Lung microvascular endothelial cell (primary cell): ENCODE measurements around the gene CARS1. TPM values are rescaled to one million over a fixed set of nuclear protein-coding genes. Genes with fewer than 3 reads are reported as not detected.
A peak's percentile ranks its signal among the peaks of the same experiment; 100 is the strongest.

Source experiments
- DNase-seq, 2 donors: peaks; one replicate each; pipeline versions ENCODE4 v3.0.0 to v3.0.0-alpha.2; 2010; ENCODE audit warnings: low read depth in 2 of 2
- total RNA-seq: library from RNA; depleted of rRNA; stranded (reverse); fragments of >200 nt; gene quantifications from 2 replicates; pipeline ENCODE4 v1.2.1, GENCODE V29; 2014

CARS1 gene
- total RNA-seq, result 27.7 and 42.1 TPM in 2 replicates

- peak; percentile 88 to 93 for DNase-seq
Observed at GRCh38 chr11:3057069-3057963, at the start of gene CARS1. TSS of gene CARS1 (minus strand) at chr11:3057423. CDS start at chr11:3057367, 56 bp downstream.

DNA sequence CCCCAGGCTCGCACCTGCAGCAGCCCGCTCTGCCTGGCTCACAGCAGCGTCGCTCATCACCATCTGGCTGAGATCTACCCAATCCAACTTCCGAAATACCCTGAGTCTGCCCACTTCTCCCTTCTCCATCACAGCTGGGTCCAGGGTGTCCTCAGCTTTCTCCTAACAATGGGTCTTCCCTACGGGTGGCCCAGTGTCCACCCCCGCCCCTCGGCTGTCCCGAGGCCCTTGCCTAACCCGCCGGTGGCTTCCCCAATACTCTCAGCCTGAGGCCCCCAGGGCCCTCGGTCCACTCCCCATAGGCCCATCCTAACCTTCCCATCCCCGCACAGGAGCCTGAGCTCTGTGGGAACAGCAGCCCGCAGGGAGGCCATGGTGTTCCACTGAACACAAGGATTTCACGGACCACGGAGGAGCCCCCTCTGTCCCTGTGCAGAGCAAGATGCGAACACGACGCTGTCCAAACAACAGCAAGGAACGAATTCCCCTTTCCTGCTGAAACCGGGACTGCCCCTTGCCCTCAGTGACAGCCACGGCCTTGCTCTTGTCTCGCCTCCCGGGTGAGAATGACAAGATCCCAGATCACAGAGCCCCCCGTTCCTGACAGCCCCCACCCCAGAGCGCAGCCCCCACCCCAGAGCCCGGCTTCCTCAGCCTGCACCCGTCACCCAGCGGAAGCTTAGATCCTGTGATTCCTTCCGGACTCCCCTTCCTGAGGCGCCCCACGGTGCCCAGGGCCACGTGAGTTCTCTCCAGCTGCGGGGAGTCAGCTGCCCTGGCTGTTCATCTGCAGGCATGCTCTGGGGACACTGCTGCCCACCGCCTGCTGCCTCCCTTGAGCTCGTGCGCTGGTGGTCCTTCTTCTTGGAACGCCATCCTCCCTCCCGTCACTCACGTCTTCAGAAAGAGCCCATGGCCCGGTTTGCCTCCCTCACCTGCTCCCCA lies 48.8 kb upstream of the CARS1 start:
- DNase-seq, result no peak

DNA sequence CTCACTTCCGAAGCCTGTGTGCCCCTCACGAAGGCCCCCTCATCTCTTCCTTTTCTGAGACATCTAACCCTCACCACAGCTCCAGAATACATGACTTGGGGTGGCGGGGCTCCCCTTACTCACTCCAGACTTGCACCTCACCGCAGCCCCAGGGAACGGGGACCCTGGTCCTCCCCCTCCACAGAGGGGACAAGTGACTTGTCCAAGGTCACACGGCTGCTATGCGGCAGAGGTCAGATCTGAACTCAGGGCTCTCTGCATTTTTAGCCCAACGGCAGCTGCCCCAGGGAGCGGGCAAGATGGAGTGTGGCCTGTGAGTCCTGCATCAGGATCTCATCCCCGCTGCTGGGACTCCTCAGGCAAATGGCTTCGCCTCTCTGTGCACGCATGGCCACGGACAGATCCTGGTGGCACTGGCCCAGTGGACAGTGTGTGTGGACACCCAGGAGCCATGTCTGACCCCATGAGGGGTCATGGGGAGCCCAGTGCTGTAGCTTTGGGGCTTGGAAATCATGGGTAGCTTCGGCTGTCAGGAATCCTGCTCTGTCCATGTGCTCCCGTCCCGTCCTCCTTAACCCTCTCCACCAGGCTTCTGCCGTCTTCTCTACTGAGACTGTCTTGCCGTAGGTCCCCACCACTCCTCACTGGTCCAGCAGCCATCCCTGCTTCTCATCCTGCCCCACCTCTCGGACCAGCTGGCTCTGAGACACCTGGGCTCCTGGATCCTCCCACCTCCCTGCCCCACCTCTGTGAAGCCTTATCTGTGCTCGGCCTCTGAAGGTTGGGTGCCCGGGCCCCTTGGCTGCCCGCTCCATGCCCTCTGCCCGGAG lies 48.0 kb upstream of the CARS1 start:
- DNase-seq, result no peak

GRCh38 chr11:3104051-3104714 lies 47.0 kb upstream of the CARS1 start:
- no peak for DNase-seq

GRCh38 chr11:3103076-3103475 lies 45.9 kb upstream of the CARS1 start:
- no peak for DNase-seq

DNA sequence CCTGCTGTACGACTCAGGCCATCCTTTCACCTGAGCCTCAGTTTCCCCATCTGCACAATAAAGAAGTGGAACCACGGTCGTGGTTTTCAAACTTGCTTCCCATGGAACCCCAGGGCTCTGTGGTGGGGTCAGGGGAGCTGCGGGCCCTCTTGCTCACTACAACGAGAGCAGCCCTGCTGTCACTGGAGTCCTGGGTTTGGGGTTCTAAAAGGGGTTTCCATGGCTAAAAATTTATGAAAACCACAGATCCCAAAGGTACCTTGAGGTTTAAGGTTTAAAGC lies 45.4 kb upstream of the CARS1 start:
- DNase-seq, result no peak

DNA sequence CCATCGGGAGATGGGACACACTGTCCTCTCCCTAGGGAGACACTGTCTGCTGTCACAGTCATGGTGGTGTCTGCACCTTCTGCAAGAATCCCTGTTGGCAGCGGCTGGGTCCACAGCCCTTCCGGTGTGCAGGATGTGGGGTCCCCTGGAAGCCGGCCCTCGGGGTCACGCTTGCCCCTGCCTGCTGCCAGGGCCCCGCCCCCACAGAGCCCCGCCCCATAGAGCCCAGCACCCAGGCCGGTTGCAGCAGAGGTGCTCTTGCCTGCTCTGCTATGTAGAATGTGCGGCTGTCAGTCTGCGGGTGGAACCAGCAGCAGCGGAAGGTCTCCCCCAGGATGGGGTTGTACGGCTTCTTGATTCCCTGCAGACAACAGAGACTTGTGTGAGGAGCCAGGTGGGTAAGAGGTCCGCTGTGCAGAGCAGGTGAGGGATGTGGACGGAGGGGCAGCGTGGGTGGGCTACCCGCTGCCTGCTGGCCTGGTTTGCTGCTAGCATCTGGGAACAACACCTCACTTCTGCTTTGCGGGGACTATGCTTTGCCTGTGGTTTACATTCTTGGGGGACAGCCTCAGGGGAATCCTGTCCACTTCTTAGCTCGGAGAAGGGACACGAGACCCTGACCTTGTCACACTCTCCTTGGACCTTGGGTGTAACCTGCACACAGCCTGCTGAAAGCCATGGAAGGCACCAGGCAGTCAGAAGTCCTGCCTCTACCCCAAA lies 44.9 kb upstream of the CARS1 start:
- no peak for DNase-seq

- no peak for DNase-seq
Observed at GRCh38 chr11:3099178-3099577, 42.0 kb upstream of the CARS1 start.

- no peak for DNase-seq
Observed at GRCh38 chr11:3096909-3097530, 39.8 kb upstream of the CARS1 start.

DNA sequence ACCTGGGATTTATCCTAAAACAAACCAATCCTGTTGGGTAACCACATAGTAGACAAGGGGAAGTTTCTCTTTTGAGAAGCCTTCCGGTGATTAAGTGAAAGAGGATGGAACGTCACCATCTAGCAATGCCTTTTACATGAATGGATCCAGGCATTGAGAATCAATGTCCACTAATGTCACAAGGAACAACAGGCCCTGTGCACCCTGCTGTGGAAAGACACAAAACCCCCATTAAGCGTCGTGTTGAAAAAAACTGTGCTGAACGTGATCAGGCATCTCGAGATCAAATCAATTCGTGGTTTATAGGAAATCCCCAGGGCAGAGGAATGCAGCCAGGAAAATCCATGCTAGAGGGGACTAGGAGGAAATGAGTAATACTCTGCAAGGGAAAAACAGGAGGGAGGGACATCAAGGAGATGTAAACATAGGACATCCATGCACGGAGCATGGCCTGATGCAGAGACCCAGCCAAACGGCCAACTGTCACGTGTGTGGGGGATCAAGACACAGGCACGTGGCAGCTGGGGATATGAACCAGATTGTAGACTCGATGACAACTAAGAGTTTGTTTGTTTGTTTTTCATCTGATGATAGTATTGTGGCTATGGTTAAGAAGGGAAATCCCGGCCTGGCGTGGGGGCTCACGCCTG lies 38.6 kb upstream of the CARS1 start:
- DNase-seq, result peak; percentile 96 to 97

GRCh38 chr11:3094223-3094824 lies 37.1 kb upstream of the CARS1 start:
- no peak for DNase-seq

DNA sequence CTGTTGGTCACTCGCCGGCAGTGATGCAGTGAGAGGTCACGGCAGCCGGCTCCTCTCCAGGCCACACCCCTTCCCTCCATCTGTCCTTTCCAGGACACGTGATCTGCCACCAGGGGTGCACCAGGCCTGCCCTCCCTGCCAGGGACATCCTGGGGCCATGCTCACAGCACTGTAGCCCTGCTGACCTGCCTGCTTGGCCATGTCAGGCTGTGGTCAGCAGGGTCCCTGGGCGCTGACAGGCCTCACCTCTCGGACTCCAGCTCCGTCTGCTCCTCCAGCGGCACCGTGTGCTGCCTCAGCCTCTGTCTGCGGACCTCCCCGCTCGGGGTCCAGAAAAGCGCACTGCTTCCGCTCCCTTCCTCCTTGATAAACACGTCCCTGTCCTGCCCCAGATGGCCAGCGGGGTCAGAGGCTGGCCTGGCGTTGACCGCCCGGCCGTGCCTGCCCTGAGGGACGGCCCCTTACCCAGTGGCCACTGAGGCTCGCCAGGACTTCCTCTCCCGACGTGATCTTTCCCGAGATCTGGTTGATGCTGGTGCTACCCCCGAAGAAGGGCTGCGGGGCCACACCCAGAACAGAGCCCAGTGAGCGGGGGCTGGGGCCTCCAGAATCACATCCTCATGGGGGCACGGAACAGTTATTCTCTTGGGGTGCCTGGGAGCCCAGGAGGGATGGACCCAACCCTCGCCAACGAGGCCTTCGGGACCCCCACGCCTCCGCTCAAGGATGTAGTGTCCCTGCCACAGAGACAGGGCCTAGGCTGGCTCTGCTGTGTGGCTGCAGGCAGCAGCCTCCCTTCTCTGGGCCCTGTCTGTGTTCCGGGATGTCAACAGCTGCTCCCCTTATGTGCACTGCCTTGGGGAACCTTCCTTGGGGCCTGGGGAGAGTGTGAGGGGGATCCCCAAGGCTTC lies 36.3 kb upstream of the CARS1 start:
- peak in 1 of 2 donors; percentile 67 for DNase-seq

GRCh38 chr11:3092603-3093141 lies 35.4 kb upstream of the CARS1 start:
- no peak for DNase-seq

DNA sequence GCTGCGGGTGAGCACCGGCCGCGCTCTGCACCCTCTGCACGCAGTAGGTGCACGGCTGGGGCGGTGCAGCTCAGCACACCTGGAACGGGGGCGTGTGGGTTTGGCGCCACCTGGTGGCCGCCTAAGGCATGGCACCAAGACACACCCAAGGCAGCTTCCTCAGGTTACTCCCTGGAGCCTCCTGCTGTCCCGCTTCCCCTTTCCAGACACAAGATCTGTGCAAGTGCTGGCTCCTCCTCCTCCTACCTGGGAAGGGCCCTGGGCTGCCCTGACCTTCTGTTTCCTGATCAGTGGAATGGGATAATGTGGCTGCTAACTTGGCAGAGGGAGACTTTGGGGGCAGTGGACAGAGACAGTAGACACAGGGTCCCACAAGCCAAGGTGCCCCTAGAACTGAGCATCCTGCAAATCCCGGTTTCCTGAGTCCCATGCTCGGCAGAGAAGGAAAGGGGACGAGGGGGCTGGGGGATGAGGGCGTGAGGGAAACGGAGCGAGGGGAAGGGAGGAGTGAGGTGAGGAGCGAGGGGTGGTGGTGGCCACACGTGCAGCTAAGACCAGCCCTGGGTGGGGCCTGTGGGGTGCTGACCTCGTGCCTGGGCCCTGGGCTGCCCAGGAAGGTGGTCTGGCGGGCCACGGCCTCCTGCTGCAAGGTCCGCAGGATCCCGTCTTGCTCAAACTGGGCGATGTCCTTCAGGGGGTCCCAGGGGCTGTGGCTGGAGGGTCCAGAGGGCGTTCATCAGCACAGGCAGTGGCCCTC lies 34.8 kb upstream of the CARS1 start:
- DNase-seq, result peak; percentile 54 to 68

GRCh38 chr11:3091081-3091845 lies 34.0 kb upstream of the CARS1 start:
- no peak for DNase-seq
